NCI-H774 (cell line): ENCODE data around the gene SCYL1.
A peak's percentile ranks its signal among the peaks of the same experiment; 100 is the strongest.

Source experiments
- DNase-seq: peaks from one replicate; lab custom pipeline; 2025; lab: John Stamatoyannopoulos, UW

The SCYL1 gene

DNA sequence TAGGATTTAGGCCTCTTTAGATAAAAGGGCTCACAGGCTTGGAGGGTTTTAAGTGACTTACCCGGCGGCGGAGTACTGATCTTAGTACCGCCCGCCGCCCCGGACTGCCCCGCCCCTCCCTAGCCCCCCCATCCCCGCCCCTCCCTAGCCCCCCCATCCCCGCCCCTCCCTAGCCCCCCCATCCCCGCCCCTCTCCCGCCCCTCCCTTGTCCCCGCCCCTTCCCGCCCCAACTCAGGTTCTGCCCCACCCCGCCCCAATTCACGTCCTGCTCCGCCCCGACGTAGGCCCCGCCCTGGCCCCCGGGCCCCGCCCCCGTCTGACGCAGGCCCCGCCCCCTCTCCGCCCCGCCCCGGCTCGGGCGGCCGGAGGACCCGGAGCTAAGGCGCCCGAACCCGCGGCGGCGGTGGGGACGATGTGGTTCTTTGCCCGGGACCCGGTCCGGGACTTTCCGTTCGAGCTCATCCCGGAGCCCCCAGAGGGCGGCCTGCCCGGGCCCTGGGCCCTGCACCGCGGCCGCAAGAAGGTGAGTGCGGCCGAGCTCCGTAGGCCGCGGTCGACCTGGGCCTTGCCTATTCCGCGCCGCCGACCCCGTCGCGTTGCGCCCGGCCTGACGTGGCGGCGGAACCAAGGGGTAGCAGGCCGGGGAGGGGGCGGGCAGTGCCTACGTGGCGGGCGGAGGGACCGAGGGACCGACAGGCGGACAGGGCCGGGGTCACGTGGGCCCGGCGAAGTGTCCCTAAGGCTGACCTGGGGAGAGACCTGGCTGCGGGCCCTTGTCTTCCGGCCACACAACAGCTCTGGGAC, at the start of gene SCYL1:
SCYL1 (plus strand) TSS at position 343 of the 805 bp plus-strand sequence; CDS start at position 414, 71 bp downstream.
- peak; percentile 56 for DNase-seq

- no peak for DNase-seq
These were observed 48.2 kb upstream of the SCYL1 start for GRCh38 chr11:65476632-65477148.

DNA sequence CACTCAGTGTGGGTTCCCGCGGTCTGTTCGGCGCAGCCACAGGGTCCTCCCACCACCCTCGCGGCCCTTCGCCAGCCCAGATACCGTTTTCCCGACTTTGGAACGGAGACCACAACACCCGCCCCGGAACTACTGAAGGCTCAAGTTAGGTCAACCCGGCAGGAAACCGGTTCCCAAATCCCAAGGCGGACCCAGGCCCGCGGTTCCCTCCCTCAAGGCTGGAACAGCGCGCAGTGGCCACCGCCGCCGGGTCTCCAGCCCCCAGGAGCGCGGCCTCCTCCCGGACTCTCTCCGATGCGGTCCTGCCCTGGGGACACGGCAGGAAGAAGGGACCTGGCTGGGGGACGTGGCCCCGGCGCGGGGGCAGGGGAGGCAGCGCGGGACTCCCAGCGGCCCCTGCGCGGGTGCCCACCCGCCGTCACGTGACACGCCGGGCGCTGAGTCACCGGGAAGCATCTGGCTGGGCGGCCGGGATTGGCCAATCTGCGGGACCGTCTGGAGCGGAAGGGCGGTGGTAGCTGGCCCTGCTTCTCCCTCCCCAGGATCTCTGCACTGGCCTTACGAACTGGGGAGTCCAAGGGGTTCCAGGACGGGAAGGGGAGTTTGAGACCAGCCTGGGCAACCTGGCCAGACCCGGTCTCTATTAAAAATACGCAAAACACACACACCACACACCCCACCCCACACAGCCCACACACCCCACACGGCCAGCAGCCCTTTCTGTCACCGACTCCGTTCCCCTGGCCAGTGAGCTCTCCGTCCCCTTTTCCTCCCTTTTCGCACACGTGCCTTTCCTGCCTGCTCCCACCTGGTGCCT, 47.5 kb upstream of the SCYL1 start:
- peak; percentile 97 for DNase-seq

DNA sequence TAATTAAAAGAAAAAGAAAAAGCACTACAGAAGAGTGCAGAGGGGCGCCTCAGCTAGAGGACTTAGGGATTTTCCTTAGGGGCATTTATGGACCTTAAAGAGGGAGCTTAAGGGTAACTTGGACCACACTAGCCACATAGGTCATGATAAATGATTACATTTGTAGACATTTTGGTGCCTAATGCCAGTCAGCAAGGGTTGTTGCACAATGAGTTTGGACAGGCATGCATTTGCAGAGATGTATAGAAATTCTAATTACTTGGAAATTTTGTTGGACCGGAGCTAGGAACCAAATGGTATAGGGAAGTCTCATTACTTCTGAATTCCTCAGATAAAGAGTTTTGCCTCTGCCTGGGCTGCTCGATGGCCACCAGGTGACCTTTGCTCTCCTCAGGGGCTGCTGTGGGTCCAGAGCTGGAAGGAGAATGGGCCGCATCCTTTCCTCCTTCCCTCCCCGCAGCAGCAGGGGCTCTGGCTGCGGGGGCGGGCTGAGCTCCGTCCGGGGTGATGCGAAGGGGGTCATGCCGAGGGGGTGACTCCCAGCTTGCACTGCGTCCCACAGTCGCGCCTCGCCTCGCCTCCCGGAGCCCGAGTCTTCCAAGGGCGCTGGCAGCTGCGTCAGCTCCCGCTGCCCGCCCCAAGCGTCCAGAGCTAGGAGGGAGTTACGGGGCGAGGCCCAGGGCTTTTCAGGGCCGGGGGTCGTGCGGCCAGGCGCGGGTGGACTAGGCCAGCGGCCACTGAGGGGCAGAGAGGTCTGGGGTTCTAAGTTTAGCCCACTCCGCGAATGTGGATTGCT, 46.3 kb upstream of the SCYL1 start:
- DNase-seq = peak; percentile 22

- DNase-seq = peak; percentile 67
These were observed 45.4 kb upstream of the SCYL1 start for GRCh38 chr11:65479184-65480145.

- no peak for DNase-seq
These were observed 42.5 kb upstream of the SCYL1 start for GRCh38 chr11:65482306-65482850.

- no peak for DNase-seq
These were observed 39.0 kb upstream of the SCYL1 start for GRCh38 chr11:65485920-65486219.

DNA sequence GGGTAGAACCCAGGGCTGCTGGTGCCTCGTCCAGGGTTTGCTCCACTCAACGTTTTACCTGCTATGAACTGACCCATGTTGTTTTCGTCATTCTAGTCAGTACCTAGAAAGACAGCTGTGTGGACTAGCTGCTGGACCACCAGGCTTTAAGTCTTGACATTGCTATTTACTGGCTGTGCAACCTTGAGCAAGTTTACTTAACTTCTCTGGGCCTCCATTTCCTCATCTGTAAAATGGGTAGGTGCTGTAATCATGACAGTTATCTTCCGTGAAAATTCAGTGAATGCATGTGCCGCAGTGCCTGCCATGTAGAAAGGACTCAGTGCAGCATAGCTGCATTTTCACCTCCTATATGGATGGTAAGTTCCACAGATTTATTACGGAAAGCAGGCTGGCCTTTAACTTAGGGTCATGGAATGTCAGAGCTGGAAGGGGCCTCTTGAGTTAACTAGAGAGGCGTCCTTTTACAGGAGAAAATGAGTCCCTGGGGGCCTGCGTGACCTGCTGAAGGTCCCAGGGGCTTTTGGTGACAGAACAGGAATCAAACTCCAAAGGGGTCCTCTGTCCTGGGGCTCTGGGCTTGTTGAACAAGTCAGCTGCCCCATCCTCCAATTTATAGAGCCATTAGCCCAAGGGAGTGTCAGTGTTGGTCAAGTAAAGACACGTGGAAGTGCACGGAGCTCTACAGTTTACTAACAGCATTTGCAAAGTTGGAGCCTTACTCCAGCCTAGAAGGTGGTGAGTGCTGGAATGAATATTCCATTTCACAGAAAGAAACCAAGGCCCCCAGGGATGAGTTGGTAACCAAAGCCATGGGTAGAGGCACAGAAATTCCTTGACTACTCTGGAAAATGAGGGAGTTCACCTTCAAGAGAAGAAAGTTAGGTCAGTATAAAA, 38.1 kb upstream of the SCYL1 start:
- DNase-seq = no peak

DNA sequence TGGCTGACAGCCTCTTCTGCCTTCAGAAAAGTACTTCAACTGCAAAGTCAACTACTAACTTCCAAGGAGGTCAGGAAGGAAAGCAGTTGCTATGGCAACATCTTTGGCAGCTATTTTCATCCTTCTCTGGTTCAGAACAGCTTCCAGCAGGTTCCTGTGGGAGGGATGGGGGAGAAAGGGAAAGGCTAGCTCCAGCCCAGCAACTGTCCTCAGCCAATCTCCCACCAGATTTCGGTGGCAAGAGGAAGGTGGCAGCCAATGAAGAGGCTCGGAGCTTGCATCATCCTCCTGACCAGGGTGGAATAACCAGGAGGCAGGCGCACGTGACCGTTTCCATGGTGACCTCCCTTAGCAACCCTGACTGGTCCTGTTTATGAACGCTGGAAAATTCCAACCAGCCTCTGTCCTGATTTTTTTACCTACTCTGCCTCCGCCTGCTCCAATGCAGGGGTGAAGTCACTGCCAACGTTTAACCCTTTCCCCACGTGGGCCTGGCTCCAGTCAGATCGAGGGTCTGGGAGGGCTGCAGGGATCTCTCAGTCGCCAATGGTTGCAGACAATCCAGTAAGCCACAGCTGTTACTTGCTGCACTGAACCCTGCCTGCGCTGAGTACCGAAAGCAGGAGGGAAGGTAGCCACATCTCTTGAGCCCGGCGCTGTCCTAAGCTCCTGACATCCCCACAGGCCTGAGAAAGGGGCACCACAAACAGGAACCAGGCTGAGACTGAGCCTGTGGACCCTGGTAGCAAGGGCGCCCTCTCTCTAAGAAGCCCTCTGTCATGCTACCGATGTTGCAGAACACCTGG, 37.2 kb upstream of the SCYL1 start:
- DNase-seq = peak; percentile 99

DNA sequence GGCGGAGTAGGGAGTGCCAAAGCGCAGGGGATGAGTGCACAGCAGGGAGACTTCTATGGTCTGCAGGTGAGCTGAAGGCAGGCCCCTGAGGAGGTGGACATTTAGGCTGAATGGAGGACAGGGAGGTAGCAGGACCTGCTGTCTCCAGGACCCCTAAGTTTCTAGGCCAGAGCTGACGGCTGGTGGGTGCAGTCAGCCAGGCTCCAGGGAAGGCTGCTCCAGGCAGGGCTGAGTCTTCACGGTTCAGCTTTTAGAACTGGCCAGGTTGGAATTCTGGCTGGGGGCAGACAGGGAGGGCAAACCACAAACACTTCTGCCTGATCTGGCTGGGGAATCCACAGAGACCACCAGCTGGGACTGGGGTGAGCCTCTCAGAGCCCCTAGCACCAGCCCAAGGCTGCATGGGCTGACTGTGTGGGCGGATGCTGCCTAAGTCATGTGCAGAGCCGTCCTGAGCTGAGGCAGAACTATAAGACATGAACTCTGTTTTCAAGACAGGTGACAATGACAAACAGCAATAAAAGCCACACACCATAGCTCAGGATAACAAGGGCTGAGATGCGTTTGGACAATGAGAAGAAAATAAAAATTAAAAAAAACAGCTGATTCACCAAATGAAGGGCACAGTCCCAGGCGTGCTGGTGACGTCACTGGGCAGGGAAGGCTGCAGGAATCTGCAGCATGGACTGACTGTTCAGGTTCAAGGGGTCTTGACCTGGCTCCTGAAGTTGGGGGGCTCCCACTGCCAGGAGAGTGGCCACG, 36.4 kb upstream of the SCYL1 start:
- DNase-seq = no peak

DNA sequence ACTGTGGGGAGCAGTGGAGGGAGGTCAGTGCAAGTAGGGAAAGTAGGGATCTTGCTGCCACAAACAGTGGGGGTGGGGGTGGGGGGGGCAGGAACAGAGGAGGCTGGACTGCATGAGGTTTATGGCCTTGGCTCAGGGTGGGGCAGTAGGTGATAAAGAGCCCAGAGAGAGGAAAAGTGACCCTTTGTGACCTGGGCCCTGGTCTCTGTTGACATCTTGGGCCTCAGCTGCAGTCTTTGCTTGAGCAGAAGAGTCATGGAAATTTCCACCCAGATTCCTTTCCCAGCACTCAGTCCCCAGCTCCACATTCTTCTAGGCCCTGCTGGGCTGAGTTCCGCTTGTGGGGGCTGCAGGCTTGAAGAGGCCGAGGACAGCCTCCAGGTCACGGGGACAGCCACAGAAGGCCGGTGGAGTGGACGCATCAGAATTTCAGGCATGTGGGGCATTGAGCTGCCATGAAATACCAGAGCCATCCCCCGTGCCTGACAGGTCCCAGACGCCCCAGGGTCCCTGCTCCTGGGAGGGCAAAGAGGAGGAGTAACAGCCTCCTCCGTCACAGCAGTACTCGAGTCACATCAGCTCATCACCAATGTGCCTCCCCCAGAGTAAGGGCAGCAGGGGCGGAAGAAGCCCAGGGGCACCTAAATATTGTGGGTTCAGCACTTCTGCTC, 35.7 kb upstream of the SCYL1 start:
- DNase-seq = no peak

- no peak for DNase-seq
These were observed 35.1 kb upstream of the SCYL1 start for GRCh38 chr11:65489706-65490320.

DNA sequence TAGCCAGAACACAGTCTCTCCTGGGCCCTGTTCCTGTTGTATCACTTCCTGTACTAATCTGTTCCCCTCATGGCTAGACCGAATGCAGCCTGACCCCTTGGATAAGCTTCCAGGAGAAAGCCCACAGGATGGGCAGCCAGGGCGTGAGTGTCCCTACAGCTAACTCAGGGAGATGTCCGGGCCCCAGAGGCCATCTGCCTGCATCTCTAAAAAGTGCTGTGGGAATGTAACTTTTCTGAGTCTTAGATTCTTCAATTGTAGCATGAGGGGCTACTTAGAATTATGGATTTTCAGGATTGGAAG, 33.8 kb upstream of the SCYL1 start:
- no peak for DNase-seq

DNA sequence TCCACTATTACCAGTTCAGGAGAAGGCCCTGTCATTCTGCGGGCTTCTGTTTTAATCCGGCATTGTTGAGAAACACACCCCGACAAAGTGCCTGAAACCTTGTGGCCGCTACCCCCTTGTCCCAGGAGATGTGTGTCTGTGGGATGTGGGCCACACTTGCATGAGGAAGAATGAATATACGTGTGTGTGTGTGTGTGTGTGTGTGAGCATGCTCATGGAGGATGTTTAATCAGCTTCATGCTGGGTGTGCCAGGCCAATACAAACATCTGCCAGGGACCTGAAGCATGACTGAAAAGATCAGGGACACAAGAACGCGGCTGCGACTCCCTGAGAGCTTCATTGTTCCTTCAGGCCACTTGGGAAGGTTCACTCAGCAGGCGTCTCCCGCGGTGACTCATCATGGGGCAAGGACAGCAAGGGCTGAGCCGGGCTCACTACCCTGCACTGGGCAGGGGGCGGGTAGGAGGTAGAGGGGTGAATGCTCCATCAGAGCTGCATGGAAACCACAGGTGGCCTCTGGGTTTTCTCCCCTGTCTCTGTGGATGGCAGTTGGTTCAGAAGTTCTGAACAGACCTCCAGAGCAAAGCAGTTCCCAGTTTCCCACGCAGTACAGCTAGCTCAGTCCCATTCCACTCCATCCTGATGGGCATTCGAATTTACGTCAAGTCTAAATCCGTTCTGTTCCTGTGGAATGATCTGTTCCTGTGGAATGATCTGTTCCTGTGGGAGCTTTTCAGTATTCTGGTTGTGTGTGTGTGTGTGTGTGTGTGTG, 33.1 kb upstream of the SCYL1 start:
- DNase-seq = peak; percentile 76

DNA sequence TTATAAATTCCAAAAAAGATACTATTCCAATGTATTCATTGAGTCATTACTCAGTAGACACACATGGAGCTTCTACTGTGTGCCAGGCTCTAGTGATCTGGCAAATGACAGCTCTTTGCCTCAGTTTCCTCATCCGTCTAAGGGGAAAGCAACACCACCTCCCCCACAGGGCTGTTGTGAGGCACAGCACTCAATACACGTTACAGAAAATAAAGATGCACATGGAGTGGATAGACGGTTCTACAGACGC, 32.6 kb upstream of the SCYL1 start:
- no peak for DNase-seq

GRCh38 chr11:65492637-65493366, 32.1 kb upstream of the SCYL1 start:
- no peak for DNase-seq
